CD4-positive, CD25-positive, alpha-beta regulatory T cell (primary cell): ENCODE data around the gene ZNF41. TPM values are rescaled to one million over a fixed set of nuclear protein-coding genes. Genes with fewer than 3 reads are reported as not detected.
"Not testable (repeated sequence)": the region's sequence is repeated elsewhere in the genome, so short reads cannot be mapped to it uniquely, and the experiment has no call there.

Experiments used
- ATAC-seq, 2 donors: fragments of 150-1000 bp; cut with Tn5 transposase; one replicate each; pipeline ENCODE4 v1.10.0; 2021; ENCODE audit warnings: low read depth in 2 of 2, moderate number of reproducible peaks in 2 of 2, moderate library complexity in 1 of 2
- DNase-seq, 3 donors: peaks; one replicate each; pipeline versions ENCODE4 v3.0.0 to v3.0.0-alpha.2; 2012 to 2022; ENCODE audit warnings: mixed read lengths in 1 of 3
- H3K27ac ChIP-seq: one replicate; pipeline ENCODE4 v1.7.0; 2013; ENCODE audit warnings: mild to moderate bottlenecking, low read length; ENCODE audit not compliant: insufficient read depth, poor library complexity, severe bottlenecking
- H3K27me3 ChIP-seq: one replicate; pipeline ENCODE4 v1.7.0; 2013; ENCODE audit warnings: low read length; ENCODE audit not compliant: control insufficient read depth, insufficient read depth
- H3K36me3 ChIP-seq: one replicate; pipeline ENCODE4 v1.7.0; 2013; ENCODE audit warnings: mild to moderate bottlenecking, low read length, moderate library complexity; ENCODE audit not compliant: control insufficient read depth, insufficient read depth
- H3K4me1 ChIP-seq: 2 replicates; pipeline ENCODE4 v1.7.0; 2013; ENCODE audit warnings: mild to moderate bottlenecking, low read length; ENCODE audit not compliant: insufficient read depth, control insufficient read depth, poor library complexity, severe bottlenecking
- H3K4me3 ChIP-seq: one replicate; pipeline ENCODE4 v1.7.0; 2013; ENCODE audit warnings: low read depth, mild to moderate bottlenecking, low read length, moderate library complexity
- H3K9me3 ChIP-seq, 2 experiments: 1 replicate in 1 of 2; 2 replicates in 1 of 2; pipeline ENCODE4 v1.7.0; 2013; ENCODE audit warnings: low read length in 2 of 2, mild to moderate bottlenecking in 1 of 2, moderate library complexity in 1 of 2; ENCODE audit not compliant: control insufficient read depth in 2 of 2
- H3K27ac Mint-ChIP-seq, 3 donors: one replicate each; pipeline ENCODE4 v1.8.0; 2020 to 2022; ENCODE audit warnings: mild to moderate bottlenecking in 3 of 3, mixed read lengths in 3 of 3, moderate library complexity in 2 of 3
- H3K27me3 Mint-ChIP-seq: one replicate; pipeline ENCODE4 v1.8.0; 2022; ENCODE audit warnings: mild to moderate bottlenecking, mixed read lengths
- H3K36me3 Mint-ChIP-seq: one replicate; pipeline ENCODE4 v1.8.0; 2020; ENCODE audit warnings: mixed read lengths
- H3K4me1 Mint-ChIP-seq, 4 donors: one replicate each; pipeline ENCODE4 v1.8.0; 2020 to 2022; ENCODE audit warnings: mixed read lengths in 4 of 4, mild to moderate bottlenecking in 1 of 4
- H3K4me3 Mint-ChIP-seq, 4 donors: one replicate each; pipeline ENCODE4 v1.8.0; 2020 to 2022; ENCODE audit warnings: mild to moderate bottlenecking in 4 of 4, mixed read lengths in 4 of 4, moderate library complexity in 3 of 4
- H3K9me3 Mint-ChIP-seq, 7 donors: one replicate each; pipeline ENCODE4 v1.8.0; 2020 to 2022; ENCODE audit warnings: mixed read lengths in 7 of 7, mild to moderate bottlenecking in 3 of 7, moderate library complexity in 2 of 7
- polyA plus RNA-seq, 4 donors: library from polyadenylated mRNA; unstranded; fragments of 300-500 nt; fragmentation: Illumina TruSeq; gene quantifications; one replicate each; pipeline ENCODE4 v1.2.3, GENCODE V29; 2021
- total RNA-seq: library from RNA; stranded (reverse); gene quantifications from one replicate; pipeline ENCODE4 v1.2.3, GENCODE V29; 2022

Gene ZNF41
- total and polyA plus RNA-seq, 5 donors from 2014 or later, result 4.9 to 9.3 (median 6.4) TPM

DNA sequence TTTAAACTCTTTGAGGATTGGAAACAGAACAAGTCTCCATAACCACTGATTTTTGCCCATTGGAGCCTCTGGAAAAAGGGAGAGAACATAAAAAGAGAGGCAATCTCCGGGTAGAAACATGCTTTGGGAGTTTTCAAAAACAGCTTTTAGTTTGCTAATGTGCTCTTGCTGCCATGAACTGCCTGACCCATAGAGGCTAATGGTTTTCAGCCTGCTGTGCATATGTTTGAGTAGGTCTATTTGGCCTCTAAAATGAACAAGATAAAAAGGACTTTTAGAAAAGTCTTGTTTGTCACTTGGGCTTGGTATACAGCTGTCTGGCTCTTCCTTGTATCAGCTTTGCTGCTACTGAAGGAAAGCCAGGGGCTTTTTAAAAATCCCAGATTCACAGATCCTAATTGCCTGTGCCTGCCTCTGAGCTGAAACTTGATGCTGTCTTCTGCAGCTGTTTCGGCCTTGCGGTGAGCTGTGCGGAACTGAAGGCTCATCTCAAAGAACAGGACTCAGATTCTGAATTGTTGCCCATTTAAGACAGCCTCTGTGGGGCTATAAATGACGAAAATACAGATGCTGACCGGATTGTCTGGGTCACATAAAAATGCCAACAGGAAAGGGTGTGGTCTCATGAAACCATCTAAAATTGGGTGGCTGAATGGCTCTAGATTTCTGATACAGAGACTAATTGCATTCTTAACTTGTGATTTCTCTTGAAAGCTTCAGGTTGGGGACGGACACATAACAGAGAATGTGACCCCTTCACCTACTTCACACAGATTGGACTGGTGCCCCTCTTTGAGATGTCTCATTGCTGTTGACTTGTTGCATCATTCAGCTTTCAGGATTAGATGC is 18.4 kb upstream of the ZNF41 start:
- ATAC-seq (no peak), DNase-seq (no peak)
- Histone ChIP-seq H3K27me3 (no peaks in the 10 kb centered on the region), H3K36me3 (no peaks in the 10 kb centered on the region), H3K9me3 (no peaks in the 10 kb centered on the region), H3K27ac (no peak overlapping the region), H3K4me1 (no peaks in the 10 kb centered on the region), H3K4me3 (no peak overlapping the region)
- H3K9me3 Mint-ChIP-seq, result no peaks in the 10 kb centered on the region
- H3K4me1 Mint-ChIP-seq, result no peaks in the 10 kb centered on the region
- H3K27ac Mint-ChIP-seq, result no peak overlapping the region
- no peaks in the 10 kb centered on the region for H3K36me3 Mint-ChIP-seq
- peaks cover 5% of the 10 kb centered on the region for H3K27me3 Mint-ChIP-seq
- H3K4me3 Mint-ChIP-seq, result no peak overlapping the region

DNA sequence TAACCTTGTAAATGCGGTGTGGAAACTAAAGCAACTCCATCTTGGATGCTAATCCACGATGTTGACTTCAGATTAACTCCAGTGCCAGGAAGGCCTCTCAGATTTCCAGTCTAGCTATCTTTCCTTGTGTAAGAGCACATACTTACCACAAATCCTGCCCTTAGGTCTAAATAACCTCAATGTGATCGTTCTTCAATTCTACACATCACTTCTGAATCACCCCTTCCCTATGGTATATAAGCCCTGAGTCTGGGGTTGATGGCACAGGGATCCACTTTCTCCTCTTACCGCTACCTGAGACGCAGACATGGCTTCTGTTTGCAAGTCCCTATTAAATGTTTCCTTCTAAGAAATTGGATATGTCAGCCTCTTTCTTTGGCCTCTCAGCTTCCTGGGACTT is 17.5 kb upstream of the ZNF41 start:
- no peak for ATAC-seq
- DNase-seq, result no peak
- Mint-ChIP-seq H3K9me3 (no peaks in the 10 kb centered on the region), H3K4me3 (no peak overlapping the region), H3K36me3 (no peaks in the 10 kb centered on the region), H3K27ac (no peak overlapping the region), H3K4me1 (no peaks in the 10 kb centered on the region), H3K27me3 (no peaks in the 10 kb centered on the region)
- Histone ChIP-seq H3K27ac (no peak overlapping the region), H3K9me3 (no peaks in the 10 kb centered on the region), H3K27me3 (no peaks in the 10 kb centered on the region), H3K36me3 (no peaks in the 10 kb centered on the region), H3K4me1 (no peaks in the 10 kb centered on the region), H3K4me3 (no peak overlapping the region)

DNA sequence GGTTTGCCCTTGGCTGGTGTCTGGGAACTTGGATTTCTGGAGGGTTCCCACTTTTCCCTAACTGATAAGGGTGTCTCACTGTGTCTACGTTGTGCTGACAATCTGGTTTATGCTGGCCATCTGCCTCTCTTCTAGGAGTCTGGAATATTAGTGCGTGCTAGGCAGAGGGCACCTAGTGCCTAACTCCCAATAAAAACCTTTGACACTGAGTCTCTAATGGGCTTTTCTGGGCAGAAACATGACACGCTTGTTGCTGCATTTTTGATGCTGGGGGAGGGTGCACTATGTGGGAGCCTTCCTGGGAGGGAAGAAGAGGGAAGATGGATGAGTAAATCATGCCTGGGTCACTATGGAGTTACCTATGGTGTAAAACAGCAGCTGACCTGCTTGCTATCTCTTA is 16.3 kb upstream of the ZNF41 start:
- H3K4me3 ChIP-seq, result no peak overlapping the region
- H3K9me3 ChIP-seq, result no peaks in the 10 kb centered on the region
- ATAC-seq (no peak), DNase-seq (no peak)
- Mint-ChIP-seq H3K4me3 (no peak overlapping the region), H3K36me3 (no peaks in the 10 kb centered on the region), H3K27ac (no peak overlapping the region), H3K9me3 (no peaks in the 10 kb centered on the region), H3K27me3 (no peaks in the 10 kb centered on the region), H3K4me1 (no peaks in the 10 kb centered on the region)
- H3K27me3 ChIP-seq, result no peaks in the 10 kb centered on the region
- H3K4me1 ChIP-seq, result no peaks in the 10 kb centered on the region
- H3K36me3 ChIP-seq, result no peaks in the 10 kb centered on the region
- no peak overlapping the region for H3K27ac ChIP-seq

DNA sequence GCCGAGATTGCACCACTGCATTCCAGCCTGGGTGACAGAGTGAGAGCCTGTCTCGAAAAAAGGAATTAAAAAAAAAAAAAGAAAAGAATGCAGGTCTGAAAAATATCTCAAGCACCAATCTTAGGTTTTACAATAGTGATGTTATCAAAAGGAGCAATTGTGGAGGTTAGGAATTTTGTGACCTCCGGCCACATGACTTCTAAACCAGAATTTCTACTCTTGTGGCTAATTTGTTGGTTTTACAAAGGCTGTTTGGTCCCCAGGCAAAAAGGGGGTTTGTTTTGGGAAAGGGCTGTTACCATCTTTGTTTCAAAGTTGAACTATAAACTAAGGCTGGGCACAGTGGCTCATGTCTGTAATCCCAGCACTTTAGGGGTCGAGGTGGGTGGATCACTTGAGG is 15.4 kb upstream of the ZNF41 start:
- DNase-seq (no peak), ATAC-seq (no peak)
- no peak overlapping the region for H3K27ac ChIP-seq
- Mint-ChIP-seq H3K27me3 (no peaks in the 10 kb centered on the region), H3K36me3 (no peaks in the 10 kb centered on the region), H3K4me1 (no peaks in the 10 kb centered on the region), H3K4me3 (no peak overlapping the region), H3K27ac (no peak overlapping the region), H3K9me3 (no peaks in the 10 kb centered on the region)
- no peaks in the 10 kb centered on the region for H3K27me3 ChIP-seq
- no peaks in the 10 kb centered on the region for H3K4me1 ChIP-seq
- no peaks in the 10 kb centered on the region for H3K36me3 ChIP-seq
- H3K4me3 ChIP-seq, result no peak overlapping the region
- H3K9me3 ChIP-seq, result no peaks in the 10 kb centered on the region

DNA sequence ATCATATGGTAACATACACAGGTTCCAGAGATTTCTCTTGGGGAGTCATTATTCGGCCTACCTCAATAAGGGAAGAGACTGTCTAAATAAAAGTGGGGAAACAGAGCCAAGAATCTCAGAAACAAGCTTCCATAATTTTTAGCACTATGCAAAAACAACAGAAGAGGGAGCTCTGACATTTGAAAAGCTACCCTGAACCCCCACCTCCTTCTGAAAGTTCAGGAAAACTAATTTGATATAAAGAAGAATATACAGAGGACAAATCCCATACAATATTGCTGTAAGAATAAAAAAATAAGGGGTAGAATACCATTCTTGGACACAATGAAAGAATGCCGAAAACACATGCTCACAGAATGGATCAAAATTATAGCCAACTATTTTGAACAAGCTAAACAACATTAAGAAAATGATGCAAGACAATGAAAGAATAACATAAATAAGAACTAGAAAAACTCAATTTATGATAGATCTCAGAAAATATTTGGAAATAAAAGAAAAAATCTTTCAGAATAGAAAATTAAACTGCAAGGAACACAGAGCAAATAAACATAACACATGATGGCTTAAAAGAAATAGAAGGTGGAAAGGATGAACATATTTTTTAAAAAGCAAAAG is 14.4 kb upstream of the ZNF41 start:
- DNase-seq (peak in 1 of 3 donors; percentile 19), ATAC-seq (no peak)
- no peaks in the 10 kb centered on the region for H3K27me3 Mint-ChIP-seq
- H3K9me3 Mint-ChIP-seq, result no peaks in the 10 kb centered on the region
- no peaks in the 10 kb centered on the region for H3K36me3 Mint-ChIP-seq
- no peaks in the 10 kb centered on the region for H3K4me1 ChIP-seq
- H3K9me3 ChIP-seq, result no peaks in the 10 kb centered on the region
- H3K36me3 ChIP-seq, result no peaks in the 10 kb centered on the region
- H3K27ac ChIP-seq, result no peak overlapping the region
- no peak overlapping the region for H3K4me3 Mint-ChIP-seq
- no peaks in the 10 kb centered on the region for H3K27me3 ChIP-seq
- no peak overlapping the region for H3K4me3 ChIP-seq
- H3K27ac Mint-ChIP-seq, result no peak overlapping the region
- H3K4me1 Mint-ChIP-seq, result no peaks in the 10 kb centered on the region

DNA sequence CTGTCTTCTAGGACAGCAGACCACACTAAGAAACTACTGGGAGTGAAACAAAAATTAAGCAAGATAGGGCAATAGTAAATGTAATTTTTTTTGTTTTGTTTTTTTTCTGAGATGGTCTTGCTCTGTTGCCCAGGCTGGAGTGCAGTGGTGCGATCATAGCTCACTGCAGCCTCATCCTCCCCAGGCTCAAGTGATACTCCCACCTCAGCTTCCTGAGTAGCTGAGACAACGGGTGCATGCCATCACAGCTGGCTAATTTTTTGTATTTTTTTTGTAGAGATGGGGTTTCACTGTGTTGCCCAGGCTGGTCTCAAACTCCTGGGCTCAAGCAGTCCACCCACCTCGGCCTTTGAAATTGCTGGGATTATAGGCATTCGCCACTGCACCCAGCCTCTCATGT is 9.1 kb upstream of the ZNF41 start:
- not testable (repeated sequence) for H3K4me1 ChIP-seq, H3K4me3 Mint-ChIP-seq, H3K27me3 Mint-ChIP-seq, H3K9me3 Mint-ChIP-seq, DNase-seq, H3K27ac ChIP-seq, H3K4me3 ChIP-seq, H3K36me3 ChIP-seq, H3K4me1 Mint-ChIP-seq, H3K36me3 Mint-ChIP-seq, ATAC-seq, H3K27ac Mint-ChIP-seq, H3K27me3 ChIP-seq, H3K9me3 ChIP-seq

DNA sequence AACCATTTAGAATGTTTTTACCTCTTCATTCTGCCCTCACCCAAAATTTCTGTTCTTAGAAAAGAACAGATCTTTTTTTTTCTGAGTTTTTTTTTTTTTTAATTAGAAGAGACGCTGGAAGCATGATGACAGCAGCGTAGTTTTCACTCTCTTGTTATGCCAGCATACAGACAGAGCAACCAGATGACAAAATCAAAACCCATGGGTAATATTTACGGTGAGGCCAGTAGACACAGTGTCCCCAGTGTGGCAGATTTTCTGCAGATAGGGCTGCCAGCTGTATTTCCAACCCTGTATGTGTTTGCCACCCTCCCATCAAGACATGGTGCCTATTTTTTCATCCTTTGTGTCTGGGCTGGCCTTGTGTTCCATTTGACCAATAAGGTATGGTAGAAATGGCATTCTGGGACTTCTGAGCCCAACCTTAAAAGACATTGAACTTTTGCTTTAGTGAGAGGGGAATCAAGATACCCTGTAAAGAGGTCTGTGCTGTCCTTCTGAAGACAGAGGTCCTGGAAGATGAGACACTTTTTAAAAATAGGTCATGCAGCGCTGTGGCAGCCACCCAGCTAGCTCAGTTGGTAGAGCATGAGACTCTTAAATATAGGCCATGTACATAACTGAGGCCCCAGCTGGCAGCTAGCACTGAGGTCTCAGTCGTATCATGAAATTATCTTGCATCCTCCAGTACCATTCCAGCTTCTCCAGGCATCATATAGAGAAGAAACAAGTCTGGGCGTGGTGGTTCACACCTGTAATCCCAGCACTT is 6.7 kb upstream of the ZNF41 start:
- Mint-ChIP-seq H3K4me1 (peaks cover 0 to 5% (median 5%) of the 10 kb centered on the region in 4 donors), H3K27ac (peak overlapping the region in 1 of 3 donors; percentile 38)

More for the DNA sequence above, 6.7 kb upstream of the ZNF41 start:
- ATAC-seq, result no peak
- DNase-seq, result no peak
- Mint-ChIP-seq H3K27me3 (no peaks in the 10 kb centered on the region), H3K36me3 (no peaks in the 10 kb centered on the region), H3K4me3 (no peak overlapping the region), H3K9me3 (no peaks in the 10 kb centered on the region)
- H3K27me3 ChIP-seq, result no peaks in the 10 kb centered on the region
- H3K36me3 ChIP-seq, result no peaks in the 10 kb centered on the region
- no peaks in the 10 kb centered on the region for H3K9me3 ChIP-seq
- no peak overlapping the region for H3K4me3 ChIP-seq
- H3K27ac ChIP-seq, result no peak overlapping the region
- no peaks in the 10 kb centered on the region for H3K4me1 ChIP-seq
